Measurements from ENCODE around the gene EFCAB6.

Gene EFCAB6

GRCh38 chr22:43824724-43825420, 12.8 kb upstream of the EFCAB6 start:
- no peak for TF ChIP-seq CTCF (IDR thresholded peaks at IDR 0.05; ENCODE audit: extremely low read depth, missing control alignments)
- no peak for DNase-seq (ENCODE audit: low spot score)

- DNase-seq (ENCODE audit: low spot score): no peak
- no peak for TF ChIP-seq CTCF (IDR thresholded peaks at IDR 0.05; ENCODE audit: extremely low read depth, missing control alignments)
Observed at GRCh38 chr22:43823911-43824665, 12.0 kb upstream of the EFCAB6 start.

- DNase-seq (ENCODE audit: low spot score): no peak
- no peak for TF ChIP-seq CTCF (IDR thresholded peaks at IDR 0.05; ENCODE audit: extremely low read depth, missing control alignments)
Observed at GRCh38 chr22:43823353-43823908, 11.3 kb upstream of the EFCAB6 start.

- DNase-seq (ENCODE audit: low spot score): no peak
- no peak for TF ChIP-seq CTCF (IDR thresholded peaks at IDR 0.05; ENCODE audit: extremely low read depth, missing control alignments)
Observed at GRCh38 chr22:43821606-43822425, 9.7 kb upstream of the EFCAB6 start.

- DNase-seq (ENCODE audit: low spot score): no peak
- TF ChIP-seq CTCF (IDR thresholded peaks at IDR 0.05; ENCODE audit: extremely low read depth, missing control alignments): no peak
Observed at GRCh38 chr22:43820651-43821305, 8.7 kb upstream of the EFCAB6 start.

GRCh38 chr22:43819931-43820640, 8.0 kb upstream of the EFCAB6 start:
- no peak for DNase-seq (ENCODE audit: low spot score)
- TF ChIP-seq CTCF (IDR thresholded peaks at IDR 0.05; ENCODE audit: extremely low read depth, missing control alignments): no peak

Data from GM20000 (cell line).